ENCODE data around the gene PXK. TPM values are rescaled to one million over a fixed set of nuclear protein-coding genes. Genes with fewer than 3 reads are reported as not detected.

PXK gene
- total RNA-seq, result 10 to 100 TPM; 16.0 to 22.0 TPM
- polyA plus RNA-seq (2013, experiment 1 of 2), result 10.3 TPM
- 10.2 TPM for polyA plus RNA-seq (2013, experiment 2 of 2)
- long read RNA-seq, experiment 1, partial matches to known transcripts, result 2 of 6 reads
- long read RNA-seq, experiment 1, other reads (novel, unspliced or antisense), result 3 of 6 reads
- long read RNA-seq, experiment 2, transcript PXK-202 (18 exons, 2,037 nt), result major isoform, 12 of 39 reads
- long read RNA-seq, experiment 2, transcript PXK-201 (17 exons, 1,974 nt), result minor isoform, 7 of 39 reads
- long read RNA-seq, experiment 2, partial matches to known transcripts, result 2 of 39 reads
- long read RNA-seq, experiment 2, other reads (novel, unspliced or antisense), result 15 of 39 reads
- long read RNA-seq, experiment 3, transcript PXK-201 (17 exons, 1,974 nt), result minor isoform, 14 of 69 reads
- long read RNA-seq, experiment 3, transcript PXK-202 (18 exons, 2,037 nt), result major isoform, 22 of 69 reads
- long read RNA-seq, experiment 3, partial matches to known transcripts, result 11 of 69 reads
- long read RNA-seq, experiment 3, other reads (novel, unspliced or antisense), result 20 of 69 reads
- long read RNA-seq, experiment 4, partial matches to known transcripts, result 3 of 6 reads
- long read RNA-seq, experiment 4, other reads (novel, unspliced or antisense), result 2 of 6 reads

- Mint-ChIP-seq H3K4me1 (peaks cover 23% of the 10 kb centered on the region), H3K4me3 (peak within 1 kb of the TSS; percentile 82), H3K27me3 (ENCODE audit: insufficient read depth) (peaks cover 25% of the 10 kb centered on the region), H3K36me3 (ENCODE audit: low read depth) (no peaks in the 10 kb centered on the region), H3K9me3 (no peaks in the 10 kb centered on the region), H3K27ac (no peak within 1 kb of the TSS)
- Histone ChIP-seq H3K27ac (ENCODE audit: low read depth, low read length) (no peak within 1 kb of the TSS), H3K9ac (ENCODE audit: extremely low read depth, low read length, poor library complexity, severe bottlenecking) (no peak within 1 kb of the TSS), H3K9me3 (ENCODE audit: control insufficient read depth, low read length) (no peaks in the 10 kb centered on the region), H3K36me3 (ENCODE audit: control insufficient read depth, insufficient read depth, low read length) (no peaks in the 10 kb centered on the region), H3K4me1 (ENCODE audit: control insufficient read depth, insufficient read depth, low read length) (no peaks in the 10 kb centered on the region), H3K27me3 (ENCODE audit: control insufficient read depth, insufficient read depth, low read length, poor library complexity, severe bottlenecking) (peaks cover 17% of the 10 kb centered on the region), H3K4me3 (ENCODE audit: low read length) (peak within 1 kb of the TSS; percentile 82)
- WGBS, 2 experiments (ENCODE audit: insufficient coverage in 1 of 2, insufficient read length in 1 of 2), result 0 to 3% methylated on average over 15 to 79 of the region's 79 CpGs
- peak; percentile 48 for TF ChIP-seq CTCF (conservative IDR thresholded peaks at IDR 0.05)
- peak; percentile 90 for DNase-seq
Observed at GRCh38 chr3:58332575-58333188, at the start of gene PXK. Gene PXK, plus strand, starts transcription at chr3:58332892. Its CDS starts 97 bp downstream, at chr3:58332989.

GRCh38 chr3:58285334-58285733 lies 47.4 kb upstream of the PXK start:
- peaks cover 6% of the 10 kb centered on the region for H3K36me3 ChIP-seq (ENCODE audit: control insufficient read depth, insufficient read depth, low read length)
- no peak for DNase-seq
- no peaks in the 10 kb centered on the region for H3K4me1 Mint-ChIP-seq
- TF ChIP-seq CTCF (conservative IDR thresholded peaks at IDR 0.05), result no peak
- peaks cover 5% of the 10 kb centered on the region for H3K9me3 ChIP-seq (ENCODE audit: control insufficient read depth, low read length)
- H3K36me3 Mint-ChIP-seq (ENCODE audit: low read depth), result peaks cover 60% of the 10 kb centered on the region
- no peak overlapping the region for H3K4me3 ChIP-seq (ENCODE audit: low read length)
- H3K27me3 ChIP-seq (ENCODE audit: control insufficient read depth, insufficient read depth, low read length, poor library complexity, severe bottlenecking), result no peaks in the 10 kb centered on the region
- no peak overlapping the region for H3K27ac Mint-ChIP-seq
- H3K9ac ChIP-seq (ENCODE audit: extremely low read depth, low read length, poor library complexity, severe bottlenecking), result no peak overlapping the region
- no peaks in the 10 kb centered on the region for H3K27me3 Mint-ChIP-seq (ENCODE audit: insufficient read depth)
- WGBS, 2 experiments (ENCODE audit: insufficient coverage in 1 of 2, insufficient read length in 1 of 2), result 89 to 92% methylated on average over 5 to 7 of the region's 7 CpGs
- no peak overlapping the region for H3K4me3 Mint-ChIP-seq
- H3K4me1 ChIP-seq (ENCODE audit: control insufficient read depth, insufficient read depth, low read length), result no peaks in the 10 kb centered on the region
- peaks cover 22% of the 10 kb centered on the region for H3K9me3 Mint-ChIP-seq
- no peak overlapping the region for H3K27ac ChIP-seq (ENCODE audit: low read depth, low read length)

GRCh38 chr3:58287354-58287753 lies 45.3 kb upstream of the PXK start:
- no peak overlapping the region for H3K27ac Mint-ChIP-seq

More at GRCh38 chr3:58287354-58287753, 45.3 kb upstream of the PXK start:
- no peaks in the 10 kb centered on the region for H3K4me1 ChIP-seq (ENCODE audit: control insufficient read depth, insufficient read depth, low read length)
- no peak for TF ChIP-seq CTCF (conservative IDR thresholded peaks at IDR 0.05)
- no peaks in the 10 kb centered on the region for H3K27me3 ChIP-seq (ENCODE audit: control insufficient read depth, insufficient read depth, low read length, poor library complexity, severe bottlenecking)
- Mint-ChIP-seq H3K4me3 (no peak overlapping the region), H3K4me1 (no peaks in the 10 kb centered on the region), H3K36me3 (ENCODE audit: low read depth) (peaks cover 56% of the 10 kb centered on the region), H3K9me3 (peaks cover 29% of the 10 kb centered on the region), H3K27me3 (ENCODE audit: insufficient read depth) (no peaks in the 10 kb centered on the region)
- H3K9ac ChIP-seq (ENCODE audit: extremely low read depth, low read length, poor library complexity, severe bottlenecking), result no peak overlapping the region
- peaks cover 6% of the 10 kb centered on the region for H3K36me3 ChIP-seq (ENCODE audit: control insufficient read depth, insufficient read depth, low read length)
- DNase-seq, result no peak
- H3K9me3 ChIP-seq (ENCODE audit: control insufficient read depth, low read length), result no peaks in the 10 kb centered on the region
- H3K4me3 ChIP-seq (ENCODE audit: low read length), result no peak overlapping the region
- H3K27ac ChIP-seq (ENCODE audit: low read depth, low read length), result no peak overlapping the region
- 91 to 93% methylated on average over 6 of the region's 6 CpGs for WGBS, 2 experiments (ENCODE audit: insufficient coverage in 1 of 2, insufficient read length in 1 of 2)

Data from endodermal cell (in vitro differentiated cells).